Sciatic nerve (tissue), 2 donors: ENCODE data around the gene NEU2. TPM values are rescaled to one million over a fixed set of nuclear protein-coding genes. Genes with fewer than 3 reads are reported as not detected.

Experiments
- ATAC-seq: fragments of 200-7000 bp; cut with Tn5 transposase; one replicate; pipeline ENCODE4 v1.9.1; 2020; ENCODE audit warnings: mild to moderate bottlenecking, moderate library complexity
- DNase-seq: peaks from one replicate; pipeline ENCODE4 v3.0.0-alpha.2; 2020; ENCODE audit warnings: low spot score
- intact Hi-C: fragments of 100-400 bp; cut with DNase I; formaldehyde crosslinking; loops from one replicate; pipeline ENCODE4 v1.14.2; 2022
- total RNA-seq: library from RNA; stranded (reverse); fragmentation: NEBNext Ultra II Directional; extraction: Animal tissue kit (Norgen Biotek cat#: 25700); gene quantifications from one replicate; pipeline ENCODE4 v1.2.1, GENCODE V29; 2021
- donor health status: DM: no; HTN: no; CAD: no.
- donor health status: DM: no; HTN: no; CAD: no.

The NEU2 gene
- total RNA-seq, 1 donor from 2014 or later = not detected

DNA sequence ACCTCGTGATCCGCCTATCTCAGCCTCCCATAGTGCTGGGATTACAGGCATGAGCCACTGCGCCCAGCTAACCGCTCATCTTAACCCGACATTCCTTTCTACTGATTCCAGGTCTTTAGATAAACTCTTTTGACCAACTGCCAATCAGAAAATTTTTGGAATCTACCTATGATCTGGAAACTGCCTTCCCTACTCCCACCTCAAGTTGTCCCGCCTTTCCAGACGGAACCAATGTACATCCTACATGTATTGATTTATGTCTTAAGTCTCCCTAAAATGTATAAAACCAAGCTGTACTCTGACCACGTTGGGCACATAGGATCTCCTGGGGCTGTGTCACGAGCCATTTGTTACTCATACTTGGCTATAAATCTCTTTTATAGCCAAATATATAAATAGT, 3.2 kb upstream of the NEU2 start:
- intact Hi-C loops = no loop called here
- ATAC-seq (no peak), DNase-seq (no peak)

DNA sequence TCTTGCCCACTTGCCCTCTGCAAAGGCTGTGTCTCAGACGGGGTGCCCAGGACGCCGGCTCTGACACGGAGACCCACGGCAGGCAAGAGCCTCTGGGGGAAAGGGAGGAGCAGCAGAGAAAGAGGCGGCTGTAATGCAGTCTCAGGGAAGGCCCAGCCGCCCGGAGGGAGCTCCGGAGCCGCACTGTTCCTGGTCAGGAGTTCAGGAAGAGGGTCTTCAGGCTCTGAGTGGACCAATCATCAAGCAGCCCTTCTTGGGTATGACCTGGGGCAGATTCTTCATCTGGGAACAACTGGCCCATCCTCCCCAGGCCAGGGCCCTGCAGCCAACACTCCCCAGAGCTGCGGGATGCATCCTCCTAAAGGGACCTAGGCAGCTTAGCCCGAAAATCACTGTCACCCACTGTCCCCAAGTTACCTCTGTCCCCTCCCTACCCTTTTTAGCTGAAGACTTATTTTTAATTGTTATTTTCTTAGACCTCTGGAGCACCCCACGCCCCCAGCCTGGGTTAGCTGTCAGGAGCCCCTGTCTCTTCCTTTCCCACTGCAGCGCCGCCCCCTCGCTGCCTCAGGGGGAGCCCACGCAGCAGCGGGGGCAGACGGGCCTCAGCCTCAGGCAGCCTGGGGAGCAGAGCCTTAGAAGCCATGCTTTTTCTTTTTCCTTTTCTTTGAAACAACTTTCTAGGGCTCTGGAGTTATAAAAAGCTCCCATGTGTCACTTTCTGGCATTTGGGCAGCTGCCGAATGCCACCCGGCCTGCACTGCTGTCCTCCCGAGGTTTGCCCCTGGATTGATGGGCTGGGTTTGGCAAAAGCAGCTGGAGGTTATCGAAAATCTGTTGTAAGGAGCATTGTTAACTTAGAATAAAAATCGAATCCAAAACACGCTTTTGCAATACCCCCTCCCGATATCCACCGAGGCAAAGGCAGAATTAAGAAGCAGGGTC, 644 bp upstream of the NEU2 start:
- intact Hi-C loops = no loop called here
- no peak for ATAC-seq
- DNase-seq = no peak

DNA sequence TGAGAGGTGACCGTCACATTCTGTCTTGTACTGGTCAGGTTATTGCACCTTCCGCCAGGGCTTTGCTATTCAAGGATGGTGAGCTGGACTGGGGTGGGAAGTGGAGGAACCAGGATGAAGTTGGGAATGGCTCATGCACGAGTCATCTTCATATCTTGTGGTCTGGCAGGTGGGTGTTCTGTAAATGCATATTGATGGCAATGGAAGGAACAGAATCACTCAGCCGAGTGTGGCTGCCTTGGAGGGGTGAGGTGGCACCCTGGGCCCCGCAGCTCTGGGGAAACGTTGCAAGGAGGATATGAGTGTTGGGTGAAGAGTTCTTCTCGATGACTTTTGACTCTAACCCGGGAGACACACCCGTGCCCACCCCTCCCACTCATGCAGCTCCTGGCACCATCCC, 1.2 kb downstream of the NEU2 start:
- intact Hi-C loops = no loop called here
- ATAC-seq (no peak), DNase-seq (no peak)

DNA sequence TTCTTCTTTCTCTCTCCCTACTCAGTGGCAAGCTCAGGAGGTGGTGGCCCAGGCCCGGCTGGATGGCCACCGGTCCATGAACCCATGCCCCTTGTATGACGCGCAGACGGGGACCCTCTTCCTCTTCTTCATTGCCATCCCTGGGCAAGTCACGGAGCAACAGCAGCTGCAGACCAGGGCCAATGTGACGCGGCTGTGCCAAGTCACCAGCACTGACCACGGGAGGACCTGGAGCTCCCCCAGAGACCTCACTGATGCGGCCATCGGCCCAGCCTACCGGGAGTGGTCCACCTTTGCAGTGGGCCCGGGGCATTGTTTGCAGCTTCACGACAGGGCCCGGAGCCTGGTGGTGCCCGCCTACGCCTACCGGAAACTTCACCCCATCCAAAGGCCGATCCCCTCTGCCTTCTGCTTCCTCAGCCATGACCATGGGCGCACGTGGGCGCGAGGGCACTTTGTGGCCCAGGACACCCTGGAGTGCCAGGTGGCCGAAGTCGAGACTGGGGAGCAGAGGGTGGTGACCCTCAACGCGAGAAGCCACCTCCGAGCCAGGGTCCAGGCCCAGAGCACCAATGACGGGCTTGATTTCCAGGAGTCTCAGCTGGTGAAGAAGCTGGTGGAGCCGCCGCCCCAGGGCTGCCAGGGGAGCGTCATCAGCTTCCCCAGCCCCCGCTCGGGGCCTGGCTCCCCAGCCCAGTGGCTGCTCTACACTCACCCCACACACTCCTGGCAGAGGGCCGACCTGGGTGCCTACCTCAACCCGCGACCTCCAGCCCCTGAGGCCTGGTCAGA, 1.8 kb downstream of the NEU2 start:
- DNase-seq = no peak
- no peak for ATAC-seq
- intact Hi-C loops = no loop called here

DNA sequence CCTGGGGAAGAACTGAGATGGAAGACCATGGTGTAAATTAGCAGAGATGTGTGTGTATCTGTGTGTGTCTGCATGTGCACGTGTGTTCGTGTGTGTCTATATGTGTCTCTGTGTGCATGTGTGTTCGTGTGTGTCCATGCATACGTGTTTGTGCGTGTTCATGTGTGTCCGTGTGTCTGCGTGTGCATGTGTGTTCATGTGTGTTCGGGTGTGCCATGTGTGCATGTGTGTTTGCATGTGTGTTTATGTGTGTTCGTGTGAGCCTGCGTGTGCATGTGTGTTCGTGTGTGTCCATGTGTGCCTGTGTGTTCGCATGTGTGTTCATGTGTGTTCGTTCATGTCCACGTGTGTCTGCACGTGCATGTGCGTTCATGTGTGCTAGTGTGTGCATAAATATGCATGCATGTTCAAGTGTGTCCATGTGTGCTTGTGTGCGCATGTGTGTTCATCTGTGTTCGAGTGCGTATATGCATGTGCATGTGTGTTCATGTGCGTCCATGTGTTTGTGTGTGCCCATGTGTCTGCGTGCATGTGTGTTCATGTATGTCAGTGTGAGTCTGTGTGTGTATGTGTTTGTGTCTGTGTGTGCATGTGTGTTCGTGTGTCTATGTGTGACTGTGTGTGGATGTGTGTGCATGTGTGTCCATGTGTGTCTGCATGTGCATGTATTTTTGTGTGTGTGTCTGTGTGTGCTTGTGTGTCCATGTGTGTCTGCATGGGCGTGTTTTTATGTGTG, 3.1 kb downstream of the NEU2 start:
- ATAC-seq (no peak), DNase-seq (peak; percentile 14)
- intact Hi-C loops = no loop called here

DNA sequence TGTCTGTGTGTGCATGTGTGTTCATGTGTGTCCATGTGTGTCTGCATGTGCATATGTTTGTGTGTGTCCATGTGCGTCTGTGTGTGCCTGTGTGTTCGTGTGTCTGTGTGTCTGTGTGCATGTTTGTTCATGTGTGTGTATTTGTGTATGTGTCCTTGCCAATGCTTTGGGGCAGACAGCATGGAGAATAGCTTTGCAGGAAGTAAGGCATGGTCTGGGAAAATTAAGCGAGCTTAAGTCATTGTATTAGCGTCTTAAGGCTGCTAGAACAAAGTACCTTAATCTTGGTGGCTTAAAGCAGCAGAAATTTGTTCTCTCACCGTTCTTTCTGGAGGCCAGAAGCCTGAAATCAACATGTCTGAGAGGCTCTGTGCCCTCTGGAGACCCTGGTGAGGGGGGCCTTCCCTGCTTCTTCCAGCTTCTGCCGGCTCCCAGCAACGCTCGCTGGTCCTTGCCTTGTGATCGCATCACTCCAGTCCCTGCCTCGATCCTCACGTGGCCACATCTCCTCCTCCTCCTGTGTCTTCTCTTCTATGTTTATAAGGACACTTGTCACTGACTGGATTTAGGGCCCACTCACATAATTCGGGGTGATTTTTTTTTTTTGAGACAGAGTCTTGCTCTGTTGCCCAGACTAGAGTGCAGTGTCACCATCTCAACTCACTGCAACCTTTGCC, 3.8 kb downstream of the NEU2 start:
- ATAC-seq (no peak), DNase-seq (peak; percentile 14)
- intact Hi-C loops = no loop called here

DNA sequence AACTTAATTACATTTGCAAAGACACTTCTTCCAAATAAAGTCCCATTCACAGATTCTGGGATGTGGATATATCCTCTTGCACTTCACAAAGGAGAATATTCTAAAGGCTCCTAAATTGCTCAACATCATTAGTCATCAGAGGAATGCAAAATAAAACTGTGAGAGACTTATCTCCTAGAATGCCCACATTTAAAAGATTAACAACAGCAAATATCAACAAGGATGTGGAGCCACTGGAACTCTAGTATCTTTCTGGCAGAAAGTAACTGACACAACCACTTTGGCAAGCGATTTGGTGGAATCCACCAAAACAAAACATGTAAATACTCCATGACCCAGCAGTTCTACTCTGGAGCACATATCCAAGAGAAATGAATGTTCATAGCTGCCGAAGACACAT, 4.6 kb downstream of the NEU2 start:
- intact Hi-C loops = no loop called here
- DNase-seq = no peak
- no peak for ATAC-seq

DNA sequence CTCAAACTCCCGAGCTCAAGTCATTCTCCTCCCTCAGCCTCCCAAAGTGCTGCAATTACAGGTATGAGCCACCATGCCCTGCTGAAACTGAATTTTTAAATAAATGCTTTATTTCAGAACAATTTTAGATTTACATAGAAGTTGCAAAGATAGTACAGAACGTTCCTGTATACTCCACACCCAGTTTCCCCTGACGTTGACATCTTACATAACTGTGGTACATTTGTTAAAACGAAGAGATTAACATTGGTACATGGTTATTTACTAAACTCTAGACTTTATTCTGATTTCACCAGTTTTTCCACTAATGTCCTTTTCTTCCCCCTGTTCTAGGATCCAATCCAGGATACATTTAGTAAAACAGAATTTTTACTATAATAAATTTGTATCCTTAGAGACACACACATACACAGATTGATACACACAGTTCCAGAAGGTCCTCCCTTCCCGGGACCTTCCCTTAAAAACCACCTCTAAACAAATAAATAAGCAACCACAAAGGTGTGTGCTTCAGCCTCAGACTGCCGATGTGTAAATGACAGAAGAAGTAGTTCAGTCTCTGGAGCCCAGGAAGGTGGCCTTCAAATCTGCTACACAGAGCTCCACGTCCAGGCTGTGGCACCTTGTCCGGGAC, 6.9 kb downstream of the NEU2 start:
- intact Hi-C loops = no loop called here

DNA sequence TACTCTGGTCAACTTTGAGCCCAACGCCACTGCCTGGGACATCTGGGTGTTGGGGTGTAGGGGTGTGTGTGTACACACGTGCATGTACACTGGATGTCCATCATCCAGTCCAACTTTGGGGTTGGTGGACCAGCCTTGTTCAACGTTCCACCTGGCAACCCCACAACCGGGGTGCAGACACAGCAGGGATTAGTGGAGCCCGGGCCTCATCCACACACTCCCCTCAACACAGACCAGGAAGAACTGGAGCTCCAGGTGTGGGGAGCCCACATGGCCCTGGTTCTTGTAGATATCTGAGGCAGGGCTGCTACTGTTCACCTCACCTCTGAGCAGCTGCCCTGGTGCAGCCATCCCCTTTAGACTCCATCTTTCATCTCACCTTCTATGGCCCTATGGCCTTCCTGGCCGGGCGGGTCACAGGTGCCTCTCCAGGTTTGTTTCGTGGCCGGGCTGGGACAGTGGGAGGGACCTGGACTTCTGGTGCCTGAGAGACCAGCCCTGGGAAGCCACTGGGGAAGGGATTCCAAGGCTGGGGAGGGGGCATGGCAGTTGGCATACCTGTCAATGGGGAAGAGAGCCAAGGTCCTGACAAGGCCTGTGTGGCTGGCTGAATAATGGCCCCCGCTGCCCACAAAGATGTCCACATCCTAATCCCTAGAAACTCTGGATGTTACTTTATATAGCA, 7.5 kb downstream of the NEU2 start:
- DNase-seq (peak; percentile 47), ATAC-seq (no peak)
- intact Hi-C loops = no loop called here

More for the DNA sequence above, 6.9 kb downstream of the NEU2 start:
- no peak for DNase-seq
- peak; percentile 89 for ATAC-seq

DNA sequence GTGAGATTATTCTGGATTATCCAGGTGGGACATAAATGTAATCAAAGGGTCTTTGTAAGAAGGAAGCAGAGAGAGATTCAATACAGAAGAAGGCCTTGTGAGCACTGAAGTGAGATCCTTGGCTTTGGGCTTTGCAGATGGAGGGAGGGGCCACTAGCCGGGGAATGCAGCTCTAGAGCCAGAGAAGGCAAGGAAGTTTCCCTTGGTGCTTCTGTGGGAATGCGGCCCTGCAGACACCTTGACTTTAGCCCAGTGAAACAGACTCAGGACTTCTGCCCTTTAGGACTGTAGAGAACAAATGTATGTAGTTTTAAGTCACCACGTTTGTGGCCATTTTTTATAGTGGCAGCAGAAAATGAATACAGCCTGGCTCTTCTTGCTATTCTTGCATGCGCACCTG, 8.1 kb downstream of the NEU2 start:
- DNase-seq (peak; percentile 37), ATAC-seq (no peak)
- intact Hi-C loops = no loop called here

DNA sequence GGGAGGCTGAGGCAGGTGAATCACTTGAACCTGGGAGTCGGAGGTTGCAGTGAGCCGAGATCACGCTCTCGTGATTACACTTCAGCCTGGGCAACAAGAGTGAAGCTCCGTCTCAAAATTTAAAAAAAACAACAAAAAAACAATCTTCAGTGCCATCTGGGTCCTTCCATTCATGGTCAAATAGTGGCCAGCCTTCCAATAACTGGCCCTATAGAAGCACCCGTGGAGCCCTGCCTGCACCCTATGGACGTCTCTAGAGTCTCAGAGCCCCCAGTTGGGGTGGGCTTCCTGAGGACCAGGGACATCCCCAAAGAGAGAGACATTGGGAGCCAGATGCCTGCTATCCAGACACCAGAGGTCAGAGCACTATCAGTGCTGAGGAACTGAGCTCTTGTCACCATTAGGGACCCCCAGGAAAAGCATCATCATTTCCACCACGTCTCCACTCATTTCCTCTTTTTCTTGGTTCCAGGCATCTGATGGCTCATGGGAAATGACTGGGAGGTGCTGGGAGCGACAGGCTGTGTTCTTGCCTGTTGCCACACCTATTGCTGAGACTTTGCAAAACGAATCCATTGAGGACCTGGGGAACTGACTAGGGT, 9.4 kb downstream of the NEU2 start:
- intact Hi-C loops = no loop called here
- DNase-seq (peak; percentile 34), ATAC-seq (no peak)

DNA sequence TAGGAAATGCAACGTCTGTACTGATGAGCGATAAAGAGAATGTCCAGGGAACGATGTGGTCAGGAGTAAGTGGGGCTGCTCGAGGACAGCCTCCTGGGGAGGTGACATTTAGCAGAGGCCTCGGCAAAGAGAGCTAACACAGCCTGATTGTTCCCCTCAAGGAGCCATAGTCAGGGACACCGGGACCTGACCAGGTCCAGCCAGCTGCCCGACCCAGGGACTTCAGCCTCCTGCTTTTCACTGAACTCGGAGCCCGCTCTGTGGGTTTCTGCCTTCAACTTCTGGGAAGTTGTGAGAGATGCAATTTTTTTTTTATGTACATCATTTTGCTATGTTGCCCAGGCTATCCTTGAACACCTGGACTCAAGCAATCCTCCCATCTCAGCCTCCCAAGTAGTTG, 10.1 kb downstream of the NEU2 start:
- ATAC-seq = no peak
- intact Hi-C loops = no loop called here
- DNase-seq = no peak

DNA sequence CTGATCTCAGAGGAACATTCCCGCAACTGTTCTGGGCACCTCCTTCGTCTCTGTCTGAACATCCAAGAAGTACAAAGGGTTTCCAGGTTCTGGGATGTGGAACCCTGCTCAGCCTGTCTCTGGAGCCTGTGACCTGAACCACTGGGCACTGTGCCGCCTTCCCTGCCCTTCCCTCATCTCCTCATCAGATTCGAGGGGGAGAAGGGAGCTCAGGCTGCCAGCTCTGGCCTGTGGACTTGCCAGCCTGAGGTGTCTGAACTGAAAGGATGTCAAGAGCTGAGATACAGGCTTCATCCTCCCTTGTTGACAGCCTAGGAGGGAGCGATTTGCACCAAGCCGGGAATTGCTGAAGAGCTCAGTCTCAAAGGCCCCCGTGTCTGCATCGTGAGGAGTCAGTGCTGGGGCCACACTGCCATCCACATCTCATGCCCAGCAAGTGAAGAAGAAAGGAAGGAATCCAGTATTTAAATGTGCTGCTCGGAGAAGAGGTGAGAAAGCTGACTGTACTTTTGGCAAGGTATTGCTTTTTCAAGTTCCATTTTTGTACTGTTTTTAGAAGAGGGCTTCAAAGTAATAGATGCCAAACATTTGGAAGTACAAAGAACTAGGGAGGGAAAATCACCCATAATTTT, 12.6 kb downstream of the NEU2 start:
- DNase-seq (no peak), ATAC-seq (no peak)
- intact Hi-C loops = no loop called here

DNA sequence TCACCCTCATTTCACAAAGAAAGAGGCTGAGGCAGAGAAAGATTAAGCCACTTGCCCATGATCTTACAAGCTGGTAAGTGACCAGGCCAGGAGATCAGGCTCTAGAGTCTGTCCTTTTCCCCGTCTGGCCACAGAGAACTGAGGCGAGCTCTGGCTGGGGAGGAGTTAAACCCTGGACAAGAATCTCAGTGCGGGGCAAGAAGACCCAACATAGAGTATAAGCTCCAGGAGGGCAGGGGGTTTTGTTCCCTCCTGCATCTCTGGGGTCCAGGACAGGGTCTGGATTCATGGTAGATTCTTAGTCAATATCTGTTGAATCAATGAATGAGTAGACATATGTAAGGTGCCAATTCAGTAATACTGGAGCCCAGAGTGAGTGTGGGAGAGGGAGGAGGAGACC, 14.7 kb downstream of the NEU2 start:
- DNase-seq (peak; percentile 8), ATAC-seq (no peak)
- intact Hi-C loops = no loop called here

DNA sequence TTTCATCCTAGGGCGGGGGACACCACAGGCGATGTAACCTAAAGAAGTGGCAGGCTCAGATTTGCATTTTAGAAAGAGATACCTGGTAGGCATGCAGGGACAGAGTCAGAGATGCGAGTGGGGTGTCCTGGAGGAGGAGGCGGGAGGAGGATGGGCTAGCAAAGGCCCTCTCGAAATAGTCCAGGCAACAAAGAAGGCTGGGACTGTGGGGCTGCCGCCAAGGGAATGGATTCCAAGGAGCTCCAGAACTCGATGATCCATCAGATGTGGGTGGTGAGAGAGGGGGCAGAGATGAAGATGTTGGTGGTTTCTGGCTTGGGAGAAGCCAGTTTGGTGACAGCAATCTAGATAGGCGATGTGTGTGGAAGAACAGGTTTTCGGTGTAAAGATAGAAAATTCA, 15.2 kb downstream of the NEU2 start:
- intact Hi-C loops = no loop called here
- peak; percentile 34 for DNase-seq
- no peak for ATAC-seq

DNA sequence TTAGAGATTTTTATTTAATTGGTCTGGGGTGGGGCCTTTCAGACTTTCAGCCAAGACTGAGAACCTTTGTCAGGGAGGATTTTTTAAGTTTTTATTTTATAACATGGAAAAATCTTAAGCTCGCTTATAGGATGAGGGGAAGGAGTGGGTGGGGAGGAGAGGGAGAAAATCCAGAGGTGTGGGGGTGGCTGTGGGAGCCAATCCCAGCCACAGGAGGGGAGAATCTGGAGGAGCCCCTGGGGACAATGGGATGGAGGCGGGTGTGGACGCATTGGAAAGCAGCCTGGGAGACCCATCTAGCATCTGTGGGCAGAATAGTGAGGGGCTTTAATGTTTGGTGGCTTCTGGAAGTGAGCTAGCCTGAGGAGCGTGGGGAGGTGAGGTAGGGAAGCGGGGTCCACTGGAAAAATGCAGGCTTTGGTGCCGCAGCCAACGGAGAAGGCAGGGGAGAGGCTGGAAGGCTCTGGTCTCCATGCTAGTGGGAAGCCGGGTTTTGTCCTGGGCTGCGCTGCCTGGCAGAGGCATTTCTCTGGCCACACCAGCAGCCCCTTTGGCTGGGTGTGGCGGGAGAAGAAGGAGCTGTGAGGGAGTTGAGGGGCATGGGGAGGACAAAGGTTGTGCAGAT, 16.2 kb downstream of the NEU2 start:
- ATAC-seq = peak; percentile 55
- DNase-seq = peak; percentile 47
- intact Hi-C loops = no loop called here
